ENCODE measurements around the gene SPDYE17. TPM values are rescaled to one million over a fixed set of nuclear protein-coding genes. Genes with fewer than 3 reads are reported as not detected.
"Not testable (repeated sequence)": the region's sequence is repeated elsewhere in the genome, so short reads cannot be mapped to it uniquely, and the experiment has no call there.

Gene SPDYE17
- total and polyA plus RNA-seq, 2 of the 4 experiments (the other 2 are of a cell fraction) = not detected

DNA sequence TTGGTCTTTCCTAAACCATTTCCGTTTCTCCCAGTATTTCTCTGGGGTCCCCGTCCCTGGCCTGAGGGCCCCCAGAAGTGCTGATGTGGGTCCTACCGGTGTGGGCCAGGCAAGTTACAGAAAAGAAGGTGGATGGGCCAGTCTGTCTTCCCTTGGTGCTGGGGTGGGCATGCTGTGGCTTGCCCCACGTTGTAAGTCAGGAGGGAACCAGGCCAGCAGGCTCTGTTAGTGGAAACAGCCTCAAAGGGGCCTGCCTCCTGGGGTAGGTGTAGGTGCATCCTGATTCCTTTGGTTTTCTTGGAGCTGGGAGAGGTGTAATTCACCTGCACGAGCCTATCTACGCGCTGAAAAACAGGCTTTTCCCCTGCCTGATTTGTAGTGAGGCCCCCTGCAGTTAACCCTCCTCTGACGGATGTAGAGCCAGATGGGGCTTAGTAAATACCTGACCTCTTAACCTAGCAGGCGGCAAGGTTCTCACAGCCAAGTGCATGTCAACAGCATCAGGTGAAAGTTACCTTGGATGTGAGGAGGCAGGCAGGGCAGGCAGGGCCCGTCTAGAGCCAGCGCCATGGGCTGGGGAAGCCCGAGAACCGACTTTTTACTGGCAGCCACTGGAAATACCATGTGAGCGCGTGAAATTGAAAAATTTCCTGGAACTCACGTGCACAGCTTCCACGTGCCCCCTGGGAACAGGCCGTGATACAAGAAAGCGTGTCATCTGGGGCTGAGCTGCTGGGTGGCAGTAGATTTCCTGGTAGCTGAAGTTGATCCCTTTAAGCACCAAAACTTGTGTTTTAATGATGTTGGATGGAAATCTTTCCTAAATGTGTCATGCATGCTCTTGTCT, 48.0 kb downstream of the SPDYE17 start:
- H3K4ac ChIP-seq (ENCODE audit: low read depth, low read length); H2AK5ac ChIP-seq (ENCODE audit: low read depth, low read length); DNase-seq; H4K8ac ChIP-seq (ENCODE audit: low read depth in 2 of 2, low read length in 2 of 2); H3K9ac ChIP-seq (ENCODE audit: low read depth, low read length); in situ Hi-C loops (cut with MboI; ENCODE audit: low sequenced_read_pairs); H3K9me1 ChIP-seq (ENCODE audit: insufficient read depth, low read length); intact Hi-C loops (cut with micrococcal nuclease); CTCF ChIA-PET; H3K79me1 ChIP-seq (ENCODE audit: low read depth in 1 of 2, low read length in 2 of 2); H3K4me2 ChIP-seq (ENCODE audit: low read depth, low read length); H2BK20ac ChIP-seq (ENCODE audit: low read depth, low read length); H2BK5ac ChIP-seq (ENCODE audit: low read depth, low read length, poor library complexity, severe bottlenecking); POLR2A ChIA-PET (ENCODE audit: unreplicated experiment); H3K18ac ChIP-seq (ENCODE audit: low read depth, low read length); H4K91ac ChIP-seq (ENCODE audit: insufficient read depth, low read depth, low read length); H3K14ac ChIP-seq (replicated peaks; ENCODE audit: low read depth, low read length); H2BK120ac ChIP-seq (ENCODE audit: low read depth, low read length); H2BK15ac ChIP-seq (ENCODE audit: low read depth, low read length); dilution Hi-C loops (cut with HindIII; ENCODE audit: low sequenced_read_pairs, unreplicated experiment); H2AK9ac ChIP-seq (replicated peaks; ENCODE audit: low read depth, low read length, poor library complexity); ATAC-seq (ENCODE audit: low read depth); H3K27me3 ChIP-seq (ENCODE audit: control insufficient read depth, insufficient read depth, low read length); H3K4me1 ChIP-seq (ENCODE audit: control insufficient read depth, insufficient read depth, low read length); H4K20me1 ChIP-seq (ENCODE audit: insufficient read depth, low read length); H3K4me3 ChIP-seq (ENCODE audit: insufficient read depth, low read depth, low read length); H4K5ac ChIP-seq (ENCODE audit: low read depth, low read length); H3K27ac ChIP-seq (ENCODE audit: insufficient read depth, low read length); H2AFZ ChIP-seq (replicated peaks; ENCODE audit: low read length, poor library complexity); H3K56ac ChIP-seq (ENCODE audit: extremely low read depth, insufficient read depth, low read length); H3K23ac ChIP-seq (ENCODE audit: low read depth, low read length); H3K9me3 ChIP-seq (ENCODE audit: control insufficient read depth, insufficient read depth, low read length); BruUV-seq (replicated peaks): not testable (repeated sequence)
- no CpG with 5 or more reads among the region's 19 CpGs for WGBS, 2 experiments (ENCODE audit: extremely low coverage in 2 of 2, insufficient read length in 1 of 2)
- peaks cover 13% of the 10 kb centered on the region for H3K36me3 ChIP-seq (ENCODE audit: control insufficient read depth, insufficient read depth, low read length)

GRCh38 chr7:76983333-76983732, 48.8 kb downstream of the SPDYE17 start:
- H3K14ac ChIP-seq (replicated peaks; ENCODE audit: low read depth, low read length); H3K9me1 ChIP-seq (ENCODE audit: insufficient read depth, low read length); H4K20me1 ChIP-seq (ENCODE audit: insufficient read depth, low read length); H2BK120ac ChIP-seq (ENCODE audit: low read depth, low read length); H3K9me3 ChIP-seq (ENCODE audit: control insufficient read depth, insufficient read depth, low read length); H4K91ac ChIP-seq (ENCODE audit: insufficient read depth, low read depth, low read length); H3K27me3 ChIP-seq (ENCODE audit: control insufficient read depth, insufficient read depth, low read length); H2AK5ac ChIP-seq (ENCODE audit: low read depth, low read length); H3K27ac ChIP-seq (ENCODE audit: insufficient read depth, low read length); POLR2A ChIA-PET (ENCODE audit: unreplicated experiment); H3K23ac ChIP-seq (ENCODE audit: low read depth, low read length); H2BK20ac ChIP-seq (ENCODE audit: low read depth, low read length); H2AK9ac ChIP-seq (replicated peaks; ENCODE audit: low read depth, low read length, poor library complexity); H4K8ac ChIP-seq (ENCODE audit: low read depth in 2 of 2, low read length in 2 of 2); H3K4me1 ChIP-seq (ENCODE audit: control insufficient read depth, insufficient read depth, low read length); in situ Hi-C loops (cut with MboI; ENCODE audit: low sequenced_read_pairs); H3K9ac ChIP-seq (ENCODE audit: low read depth, low read length); H3K18ac ChIP-seq (ENCODE audit: low read depth, low read length); H3K4me2 ChIP-seq (ENCODE audit: low read depth, low read length); H3K4me3 ChIP-seq (ENCODE audit: insufficient read depth, low read depth, low read length); H2BK5ac ChIP-seq (ENCODE audit: low read depth, low read length, poor library complexity, severe bottlenecking); CTCF ChIA-PET; intact Hi-C loops (cut with micrococcal nuclease); H4K5ac ChIP-seq (ENCODE audit: low read depth, low read length); H2BK15ac ChIP-seq (ENCODE audit: low read depth, low read length); H3K4ac ChIP-seq (ENCODE audit: low read depth, low read length); ATAC-seq (ENCODE audit: low read depth); H2AFZ ChIP-seq (replicated peaks; ENCODE audit: low read length, poor library complexity); BruUV-seq (replicated peaks); DNase-seq; H3K56ac ChIP-seq (ENCODE audit: extremely low read depth, insufficient read depth, low read length); dilution Hi-C loops (cut with HindIII; ENCODE audit: low sequenced_read_pairs, unreplicated experiment); H3K79me1 ChIP-seq (ENCODE audit: low read depth in 1 of 2, low read length in 2 of 2): not testable (repeated sequence)
- WGBS, 2 experiments (ENCODE audit: extremely low coverage in 2 of 2, insufficient read length in 1 of 2) = no CpG with 5 or more reads among the region's 5 CpGs
- peaks cover 15% of the 10 kb centered on the region for H3K36me3 ChIP-seq (ENCODE audit: control insufficient read depth, insufficient read depth, low read length)

Measured in IMR-90 (cell line).